CD14-positive monocyte (primary cell): ENCODE results near the gene TBXA2R. TPM values are rescaled to one million over a fixed set of nuclear protein-coding genes. Genes with fewer than 3 reads are reported as not detected.

Source experiments
- DNase-seq, 3 donors: peaks; one replicate each; pipeline ENCODE4 v3.0.0-alpha.2; 2011 to 2022
- H2AFZ ChIP-seq: 2 replicates; pipeline ENCODE4 v1.6.0; 2012; ENCODE audit warnings: mild to moderate bottlenecking, low read depth, low read length, inconsistent platforms; ENCODE audit not compliant: insufficient read depth, poor library complexity, severe bottlenecking
- H3K27ac ChIP-seq, 2 donors: 1 replicate in 1 of 2; 2 replicates in 1 of 2; pipeline ENCODE4 v1.5.1; 2012 to 2013; ENCODE audit warnings: low read length in 2 of 2, control low read depth in 1 of 2, inconsistent platforms in 1 of 2, low read depth in 1 of 2, mild to moderate bottlenecking in 1 of 2
- H3K27me3 ChIP-seq, 2 donors: one replicate each; pipeline versions ENCODE4 v1.6.0 to v1.6.1; 2011 to 2013; ENCODE audit warnings: low read length in 2 of 2; ENCODE audit not compliant: control insufficient read depth in 2 of 2, insufficient read depth in 2 of 2
- H3K36me3 ChIP-seq, 2 donors: replicated peaks in 1 of 2; 1 replicate in 1 of 2; 2 replicates in 1 of 2; pipeline versions ENCODE4 v1.5.1 to v1.6.1; 2012 to 2013; ENCODE audit warnings: low read length in 2 of 2, control low read depth in 1 of 2, inconsistent platforms in 1 of 2, mild to moderate bottlenecking in 1 of 2; ENCODE audit not compliant: insufficient read depth in 2 of 2, control insufficient read depth in 1 of 2
- H3K4me1 ChIP-seq, 2 donors: 1 replicate in 1 of 2; 2 replicates in 1 of 2; pipeline versions ENCODE4 v1.5.1 to v1.6.1; 2012 to 2013; ENCODE audit warnings: low read length in 2 of 2, control low read depth in 1 of 2, inconsistent platforms in 1 of 2, mild to moderate bottlenecking in 1 of 2, moderate library complexity in 1 of 2; ENCODE audit not compliant: insufficient read depth in 2 of 2, control insufficient read depth in 1 of 2
- H3K4me2 ChIP-seq: replicated peaks from 2 replicates; pipeline ENCODE3; 2012; ENCODE audit warnings: low read length, moderate library complexity, mild to moderate bottlenecking; ENCODE audit not compliant: poor library complexity, severe bottlenecking; ENCODE audit errors: extremely low read depth
- H3K4me3 ChIP-seq, 3 experiments: fragments of 200-600 bp in 1 of 3; sonication (generic) in 1 of 3; replicated peaks in 1 of 3; 1 replicate in 2 of 3; 2 replicates in 1 of 3; pipeline ENCODE4 v1.5.1; 2011 to 2013; ENCODE audit warnings: low read length in 3 of 3, mild to moderate bottlenecking in 3 of 3, control low read depth in 2 of 3, low read depth in 2 of 3, inconsistent platforms in 1 of 3, moderate library complexity in 1 of 3
- H3K79me2 ChIP-seq: 2 replicates; pipeline ENCODE4 v1.6.0; 2012; ENCODE audit warnings: mild to moderate bottlenecking, control low read depth, inconsistent platforms, low read length, moderate library complexity; ENCODE audit not compliant: insufficient read depth
- H3K9ac ChIP-seq: 2 replicates; pipeline ENCODE4 v1.6.0; 2017; ENCODE audit warnings: low read length, mild to moderate bottlenecking; ENCODE audit not compliant: insufficient read depth, poor library complexity, severe bottlenecking
- H3K9me3 ChIP-seq, 2 donors: replicated peaks in 1 of 2; 1 replicate in 1 of 2; 2 replicates in 1 of 2; pipeline versions ENCODE4 v1.5.1 to v1.6.1; 2012 to 2013; ENCODE audit warnings: low read length in 2 of 2, control low read depth in 1 of 2; ENCODE audit not compliant: control insufficient read depth in 1 of 2, insufficient read depth in 1 of 2
- H4K20me1 ChIP-seq: 2 replicates; pipeline ENCODE4 v1.6.0; 2012; ENCODE audit warnings: mild to moderate bottlenecking, low read length, control low read depth, moderate library complexity; ENCODE audit not compliant: insufficient read depth
- H3K27ac Mint-ChIP-seq, 7 donors: one replicate each; pipeline ENCODE4 v1.8.0; 2020; ENCODE audit warnings: mild to moderate bottlenecking in 7 of 7, mixed read lengths in 7 of 7, moderate library complexity in 6 of 7, inconsistent platforms in 2 of 7
- H3K27me3 Mint-ChIP-seq, 3 donors: one replicate each; pipeline ENCODE4 v1.8.0; 2021 to 2022; ENCODE audit warnings: low read depth in 3 of 3, mild to moderate bottlenecking in 3 of 3, mixed read lengths in 3 of 3, moderate library complexity in 3 of 3, inconsistent platforms in 1 of 3
- H3K36me3 Mint-ChIP-seq, 2 donors: one replicate each; pipeline ENCODE4 v1.8.0; 2020; ENCODE audit warnings: mixed read lengths in 2 of 2, inconsistent platforms in 1 of 2, mild to moderate bottlenecking in 1 of 2
- H3K4me1 Mint-ChIP-seq: one replicate; pipeline ENCODE4 v1.8.0; 2020; ENCODE audit warnings: mild to moderate bottlenecking, mixed read lengths
- H3K4me3 Mint-ChIP-seq, 2 donors: one replicate each; pipeline ENCODE4 v1.8.0; 2020; ENCODE audit warnings: mild to moderate bottlenecking in 2 of 2, mixed read lengths in 2 of 2, moderate library complexity in 1 of 2
- H3K9me3 Mint-ChIP-seq, 7 donors: one replicate each; pipeline ENCODE4 v1.8.0; 2020 to 2022; ENCODE audit warnings: mixed read lengths in 7 of 7, mild to moderate bottlenecking in 6 of 7, moderate library complexity in 6 of 7, inconsistent platforms in 2 of 7
- WGBS: methylation state at CpG from one replicate; pipeline ENCODE4 v1.1.5; 2013; ENCODE audit warnings: missing lambda C conversion rate; ENCODE audit not compliant: insufficient coverage; 5-methylcytosine and 5-hydroxymethylcytosine counted together
- intact Hi-C, 2 donors: fragments of 100-400 bp; cut with micrococcal nuclease; formaldehyde crosslinking; loops; one replicate each; pipeline versions ENCODE4 v1.15.0 to v1.15.1; 2023
- polyA plus RNA-seq, 3 donors: library from polyadenylated mRNA; depleted of rRNA in 1 of 3; unstranded in 2 of 3; stranded (reverse) in 1 of 3; fragments of 300-500 nt in 2 of 3; fragments of >200 nt in 1 of 3; fragmentation: Illumina TruSeq in 2 of 3; gene quantifications; 1 replicate in 2 of 3; 2 replicates in 1 of 3; pipeline ENCODE4 v1.2.3, GENCODE V29; 2012 to 2021
- TF ChIP-seq, protein P1 (sequence below): fragments of 200-600 bp; IDR thresholded peaks from one replicate; pipeline ENCODE4 v1.8.0; 2022; ENCODE audit warnings: antibody characterized with exemption, mild to moderate bottlenecking

TBXA2R gene
- polyA plus RNA-seq, 3 donors: 0.05 TPM; not detected in 2

GRCh38 chr19:3547767-3548282 lies 58.9 kb downstream of the TBXA2R start:
- peak overlapping the region; percentile 66 for H3K4me2 ChIP-seq
- peaks cover 37% of the 10 kb centered on the region for H3K79me2 ChIP-seq
- H3K27ac ChIP-seq: peak overlapping the region; percentile 89 to 98
- no peaks in the 10 kb centered on the region for H3K27me3 ChIP-seq
- peaks cover 35 to 53% of the 10 kb centered on the region in 2 donors for H3K36me3 Mint-ChIP-seq
- H3K4me1 Mint-ChIP-seq: peaks cover 40% of the 10 kb centered on the region
- peak overlapping the region; percentile 6 for H3K9ac ChIP-seq
- TF ChIP-seq, protein P1, sequence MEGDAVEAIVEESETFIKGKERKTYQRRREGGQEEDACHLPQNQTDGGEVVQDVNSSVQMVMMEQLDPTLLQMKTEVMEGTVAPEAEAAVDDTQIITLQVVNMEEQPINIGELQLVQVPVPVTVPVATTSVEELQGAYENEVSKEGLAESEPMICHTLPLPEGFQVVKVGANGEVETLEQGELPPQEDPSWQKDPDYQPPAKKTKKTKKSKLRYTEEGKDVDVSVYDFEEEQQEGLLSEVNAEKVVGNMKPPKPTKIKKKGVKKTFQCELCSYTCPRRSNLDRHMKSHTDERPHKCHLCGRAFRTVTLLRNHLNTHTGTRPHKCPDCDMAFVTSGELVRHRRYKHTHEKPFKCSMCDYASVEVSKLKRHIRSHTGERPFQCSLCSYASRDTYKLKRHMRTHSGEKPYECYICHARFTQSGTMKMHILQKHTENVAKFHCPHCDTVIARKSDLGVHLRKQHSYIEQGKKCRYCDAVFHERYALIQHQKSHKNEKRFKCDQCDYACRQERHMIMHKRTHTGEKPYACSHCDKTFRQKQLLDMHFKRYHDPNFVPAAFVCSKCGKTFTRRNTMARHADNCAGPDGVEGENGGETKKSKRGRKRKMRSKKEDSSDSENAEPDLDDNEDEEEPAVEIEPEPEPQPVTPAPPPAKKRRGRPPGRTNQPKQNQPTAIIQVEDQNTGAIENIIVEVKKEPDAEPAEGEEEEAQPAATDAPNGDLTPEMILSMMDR: peak; percentile 55
- peak overlapping the region in 1 of 3 experiments; percentile 44 for H3K4me3 ChIP-seq
- no peaks in the 10 kb centered on the region for H3K27me3 Mint-ChIP-seq
- peaks cover 53% of the 10 kb centered on the region for H4K20me1 ChIP-seq
- no peak overlapping the region for H3K4me3 Mint-ChIP-seq
- intact Hi-C loops: loop anchor here (1.0 to 5.0 kb wide), 4 partner anchors 9 to 79 kb away; partner anchors contain the start of genes CACTIN (in 1 of the 2) and MFSD12 (in 1 of the 2)
- DNase-seq: no peak
- H2AFZ ChIP-seq: no peak overlapping the region
- no peaks in the 10 kb centered on the region for H3K9me3 ChIP-seq
- peaks cover 0 to 2% (median 0%) of the 10 kb centered on the region in 7 donors for H3K9me3 Mint-ChIP-seq
- peaks cover 43 to 60% of the 10 kb centered on the region in 2 donors for H3K36me3 ChIP-seq
- peak overlapping the region in 4 of 7 donors; percentile 55 to 99 (median 94) for H3K27ac Mint-ChIP-seq
- peaks cover 41 to 53% of the 10 kb centered on the region in 2 donors for H3K4me1 ChIP-seq
- WGBS: 88% methylated on average over 30 of the region's 36 CpGs

GRCh38 chr19:3547301-3547731 lies 59.4 kb downstream of the TBXA2R start:
- WGBS: 92% methylated on average over 15 of the region's 15 CpGs
- Histone ChIP-seq H2AFZ (no peak overlapping the region), H3K9ac (no peak overlapping the region), H3K9me3 (no peaks in the 10 kb centered on the region), H3K4me2 (no peak overlapping the region), H3K79me2 (peaks cover 32% of the 10 kb centered on the region), H3K27ac (peak overlapping the region in 1 of 2 donors; percentile 89), H3K4me3 (no peak overlapping the region), H3K27me3 (no peaks in the 10 kb centered on the region), H3K4me1 (peaks cover 36 to 48% of the 10 kb centered on the region in 2 donors), H3K36me3 (peaks cover 46 to 62% of the 10 kb centered on the region in 2 donors), H4K20me1 (peaks cover 55% of the 10 kb centered on the region)
- Mint-ChIP-seq H3K4me1 (peaks cover 36% of the 10 kb centered on the region), H3K9me3 (peaks cover 0 to 2% (median 0%) of the 10 kb centered on the region in 7 donors), H3K27me3 (no peaks in the 10 kb centered on the region), H3K36me3 (peaks cover 35 to 58% of the 10 kb centered on the region in 2 donors), H3K27ac (peak overlapping the region in 5 of 7 donors; percentile 7 to 79 (median 51)), H3K4me3 (no peak overlapping the region)
- DNase-seq: peak in 1 of 3 donors; percentile 36
- intact Hi-C loops: loop anchor here (5.0 kb wide), 3 partner anchors 35 to 80 kb away; partner anchors contain the start of gene CACTIN (in 1 of the 2)
- TF ChIP-seq, protein P1: peak; percentile 79
